Endothelial cell of umbilical vein (primary cell): ENCODE results near the gene DRC1. TPM values are rescaled to one million over a fixed set of nuclear protein-coding genes. Genes with fewer than 3 reads are reported as not detected.
A peak's percentile ranks its signal among the peaks of the same experiment; 100 is the strongest.

Experiments
- BruUV-seq: library from RNA; stranded (reverse); fragments of 400-500 nt; replicated peaks from 2 replicates; lab custom pipeline; 2021; lab: Mats Ljungman, UMichigan
- CTCF ChIA-PET: fragments of 300-600, 350-600 bp; sonication (Branson Sonifier 250); formaldehyde crosslinking; loops from one replicate; lab custom pipeline; 2021; ENCODE audit warnings: antibody characterized with exemption, inconsistent platforms; lab: Charles Lee
- POLR2A ChIA-PET: fragments of 300-600, 350-600 bp; sonication (Branson Sonifier 250); formaldehyde crosslinking; loops from one replicate; lab custom pipeline; 2021; ENCODE audit warnings: antibody characterized with exemption, inconsistent platforms; lab: Charles Lee
- DNase-seq: peaks from one replicate; pipeline ENCODE4 v3.0.0-alpha.2; 2011; ENCODE audit warnings: low read depth, low spot score
- FAIRE-seq: peaks from 2 replicates; lab custom pipeline; 2011; peaks lifted over from hg19 to GRCh38; lab: Jason Lieb, UNC
- H2AFZ ChIP-seq: 2 replicates; pipeline ENCODE4 v1.6.0; 2012; ENCODE audit warnings: low read depth, low read length, control low read depth, inconsistent platforms
- H3K27ac ChIP-seq: 2 replicates; pipeline ENCODE4 v1.5.1; 2011; ENCODE audit warnings: low read depth, mild to moderate bottlenecking, control low read depth, low read length, moderate library complexity; ENCODE audit not compliant: insufficient read depth
- H3K27me3 ChIP-seq, 2 experiments: 2 replicates each; pipeline versions ENCODE4 v1.6.0 to v1.6.1; 2011; ENCODE audit warnings: low read length in 2 of 2, mixed read lengths in 1 of 2; ENCODE audit not compliant: control insufficient read depth in 2 of 2, insufficient read depth in 2 of 2
- H3K36me3 ChIP-seq, 2 experiments: 2 replicates in 1 of 2; 3 replicates in 1 of 2; pipeline ENCODE4 v1.5.1; 2011; ENCODE audit warnings: low read length in 2 of 2, mild to moderate bottlenecking in 1 of 2, moderate library complexity in 1 of 2; ENCODE audit not compliant: control insufficient read depth in 2 of 2, insufficient read depth in 2 of 2; ENCODE audit errors: extremely low read depth in 1 of 2
- H3K4me1 ChIP-seq: 3 replicates; pipeline ENCODE4 v1.5.1; 2011; ENCODE audit warnings: mild to moderate bottlenecking, low read length; ENCODE audit not compliant: control insufficient read depth, insufficient read depth; ENCODE audit errors: extremely low read depth
- H3K4me2 ChIP-seq: 2 replicates; pipeline ENCODE4 v1.6.1; 2011; ENCODE audit warnings: low read length, control low read depth, mixed read lengths; ENCODE audit not compliant: insufficient read depth
- H3K4me3 ChIP-seq, 3 experiments: fragments of 200-600 bp in 1 of 3; sonication (generic), shearing (Covaris generic) in 1 of 3; replicated peaks in 1 of 3; 2 replicates each; pipeline ENCODE4 v1.5.1; 2011 to 2016; ENCODE audit warnings: control low read depth in 3 of 3, low read length in 3 of 3, mild to moderate bottlenecking in 2 of 3, inconsistent platforms in 1 of 3, low read depth in 1 of 3, moderate library complexity in 1 of 3; ENCODE audit not compliant: insufficient read depth in 1 of 3
- H3K79me2 ChIP-seq: 2 replicates; pipeline ENCODE4 v1.6.0; 2012; ENCODE audit warnings: low read length, inconsistent platforms; ENCODE audit not compliant: control insufficient read depth, insufficient read depth
- H3K9ac ChIP-seq: replicated peaks from 2 replicates; pipeline ENCODE3; 2011; ENCODE audit warnings: low read length, control low read depth; ENCODE audit not compliant: insufficient read depth; ENCODE audit errors: extremely low read depth
- H3K9me1 ChIP-seq: replicated peaks from 3 replicates; pipeline ENCODE4 v1.6.0; 2011; ENCODE audit warnings: mild to moderate bottlenecking, low read length; ENCODE audit not compliant: control insufficient read depth, insufficient read depth; ENCODE audit errors: extremely low read depth
- H3K9me3 ChIP-seq: replicated peaks from 2 replicates; pipeline ENCODE4 v1.5.1; 2012; ENCODE audit warnings: low read length, inconsistent platforms; ENCODE audit not compliant: control insufficient read depth, insufficient read depth
- H4K20me1 ChIP-seq: replicated peaks from 2 replicates; pipeline ENCODE3; 2011; ENCODE audit warnings: mild to moderate bottlenecking, low read length; ENCODE audit not compliant: control insufficient read depth, insufficient read depth; ENCODE audit errors: extremely low read depth
- EZH2 ChIP-seq: IDR thresholded peaks from 2 replicates; pipeline ENCODE4 v1.6.1; 2012; ENCODE audit warnings: borderline replicate concordance, low read depth, mild to moderate bottlenecking, moderate library complexity, low read length, inconsistent platforms; ENCODE audit not compliant: severe bottlenecking
- FOS ChIP-seq: IDR thresholded peaks from 2 replicates; pipeline ENCODE4 v1.6.1; 2011; ENCODE audit warnings: mild to moderate bottlenecking, low read length, moderate library complexity, borderline replicate concordance; ENCODE audit not compliant: insufficient read depth
- GATA2 ChIP-seq: IDR thresholded peaks from 2 replicates; pipeline ENCODE4 v1.7.0; 2011; ENCODE audit warnings: low read depth, mild to moderate bottlenecking, moderate library complexity, mixed read lengths, low read length; ENCODE audit not compliant: insufficient read length, insufficient read depth
- JUN ChIP-seq: IDR thresholded peaks from 2 replicates; pipeline ENCODE4 v1.6.1; 2011; ENCODE audit warnings: borderline replicate concordance, low read depth; ENCODE audit not compliant: insufficient read length, insufficient read depth
- MYC ChIP-seq: IDR thresholded peaks from one replicate; pipeline ENCODE4 v1.6.1; 2011; ENCODE audit warnings: mild to moderate bottlenecking, low read depth, low read length
- POLR2AphosphoS5 ChIP-seq: IDR thresholded peaks from 2 replicates; pipeline ENCODE4 v1.6.1; 2012; ENCODE audit warnings: low read depth, mild to moderate bottlenecking, control low read depth, low read length, moderate library complexity; ENCODE audit not compliant: insufficient read depth
- dilution Hi-C: fragments of 300-500 bp; cut with MboI; formaldehyde crosslinking; loops from one replicate; pipeline ENCODE4 v1.15.0; 2019; ENCODE audit warnings: low sequenced_read_pairs; ENCODE audit not compliant: extremely low pct_ligation_motif_present
- intact Hi-C: fragments of 100-400 bp; cut with micrococcal nuclease; formaldehyde crosslinking; loops from one replicate; pipeline ENCODE4 v1.10.0; 2022
- polyA plus RNA-seq, 4 experiments: library from polyadenylated mRNA; depleted of rRNA in 3 of 4; stranded (reverse) in 3 of 4; unstranded in 1 of 4; fragments of >200 nt; gene quantifications; 2 replicates each; pipeline versions ENCODE4 v1.2.1 to v1.2.3, GENCODE V29; 2011 to 2012; ENCODE audit warnings: missing spikeins in 1 of 4
- total RNA-seq: library from RNA; stranded (reverse); gene quantifications from 2 replicates; pipeline ENCODE4 v1.2.3, GENCODE V29; 2021
- TF ChIP-seq, protein P1 (sequence below): IDR thresholded peaks from 2 replicates; pipeline ENCODE4 v1.6.1; 2011; ENCODE audit not compliant: insufficient read depth, insufficient read length
- TF ChIP-seq, protein P2 (sequence below), 2 donors: IDR thresholded peaks; 1 replicate in 1 of 2; 2 replicates in 1 of 2; pipeline ENCODE4 v1.5.1; 2011; ENCODE audit warnings: low read length in 2 of 2, mild to moderate bottlenecking in 2 of 2, moderate library complexity in 2 of 2, control low read depth in 1 of 2, inconsistent platforms in 1 of 2, low read depth in 1 of 2; ENCODE audit not compliant: insufficient read depth in 1 of 2; ENCODE audit errors: extremely low read depth in 1 of 2

Gene DRC1
- total and polyA plus RNA-seq, 2 donors (not counting 3 experiments of a cell fraction or from before 2014, with no cell fraction given), result 0.44 TPM; not detected in 1

GRCh38 chr2:26469092-26469710 lies 67.5 kb downstream of the DRC1 start:
- intact Hi-C loops (loop anchor here (1.0 to 5.0 kb wide), 2 partner anchors 34 to 227 kb away; partner anchors contain the start of genes HADHA and HADHB), dilution Hi-C loops (no loop called here)
- no peak overlapping the region for H3K4me2 ChIP-seq
- no peak overlapping the region for H3K4me3 ChIP-seq
- no peaks in the 10 kb centered on the region for H3K79me2 ChIP-seq
- no TSS peak for BruUV-seq
- FAIRE-seq (peak; percentile 82), DNase-seq (peak; percentile 61)
- CTCF ChIA-PET, result interaction anchor here (0.6 to 3.2 kb wide), 14 partner anchors 9 to 479 kb away, joined by 3 to 15 read pairs (median 4); no protein-coding TSS in a partner anchor
- H3K27ac ChIP-seq, result no peak overlapping the region
- no peak overlapping the region for H2AFZ ChIP-seq
- H3K9ac ChIP-seq, result no peak overlapping the region
- H3K9me3 ChIP-seq, result no peaks in the 10 kb centered on the region
- H3K27me3 ChIP-seq, result no peaks in the 10 kb centered on the region
- no peaks in the 10 kb centered on the region for H3K36me3 ChIP-seq
- no peaks in the 10 kb centered on the region for H4K20me1 ChIP-seq
- no peaks in the 10 kb centered on the region for H3K9me1 ChIP-seq
- TF ChIP-seq, protein P1, sequence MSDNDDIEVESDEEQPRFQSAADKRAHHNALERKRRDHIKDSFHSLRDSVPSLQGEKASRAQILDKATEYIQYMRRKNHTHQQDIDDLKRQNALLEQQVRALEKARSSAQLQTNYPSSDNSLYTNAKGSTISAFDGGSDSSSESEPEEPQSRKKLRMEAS, result no peak
- TF ChIP-seq JUN (no peak), EZH2 (no peak), MYC (no peak), GATA2 (no peak), POLR2AphosphoS5 (no peak), FOS (no peak)
- TF ChIP-seq, protein P2, sequence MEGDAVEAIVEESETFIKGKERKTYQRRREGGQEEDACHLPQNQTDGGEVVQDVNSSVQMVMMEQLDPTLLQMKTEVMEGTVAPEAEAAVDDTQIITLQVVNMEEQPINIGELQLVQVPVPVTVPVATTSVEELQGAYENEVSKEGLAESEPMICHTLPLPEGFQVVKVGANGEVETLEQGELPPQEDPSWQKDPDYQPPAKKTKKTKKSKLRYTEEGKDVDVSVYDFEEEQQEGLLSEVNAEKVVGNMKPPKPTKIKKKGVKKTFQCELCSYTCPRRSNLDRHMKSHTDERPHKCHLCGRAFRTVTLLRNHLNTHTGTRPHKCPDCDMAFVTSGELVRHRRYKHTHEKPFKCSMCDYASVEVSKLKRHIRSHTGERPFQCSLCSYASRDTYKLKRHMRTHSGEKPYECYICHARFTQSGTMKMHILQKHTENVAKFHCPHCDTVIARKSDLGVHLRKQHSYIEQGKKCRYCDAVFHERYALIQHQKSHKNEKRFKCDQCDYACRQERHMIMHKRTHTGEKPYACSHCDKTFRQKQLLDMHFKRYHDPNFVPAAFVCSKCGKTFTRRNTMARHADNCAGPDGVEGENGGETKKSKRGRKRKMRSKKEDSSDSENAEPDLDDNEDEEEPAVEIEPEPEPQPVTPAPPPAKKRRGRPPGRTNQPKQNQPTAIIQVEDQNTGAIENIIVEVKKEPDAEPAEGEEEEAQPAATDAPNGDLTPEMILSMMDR (IDR thresholded peaks at IDR 0.05; ENCODE audit: extremely low read depth in 1 of 2, insufficient read depth in 1 of 2, low read depth in 1 of 2, low read length in 2 of 2), result peak; percentile 62 to 79
- POLR2A ChIA-PET, result no interaction called here
- no peaks in the 10 kb centered on the region for H3K4me1 ChIP-seq
